ENCODE results near the gene CEP44. TPM values are rescaled to one million over a fixed set of nuclear protein-coding genes. Genes with fewer than 3 reads are reported as not detected.
"Not testable (repeated sequence)": the region's sequence is repeated elsewhere in the genome, so short reads cannot be mapped to it uniquely, and the experiment has no call there.

Gene CEP44
- total RNA-seq, 1 experiment from 2014 or later: 16.5 TPM

GRCh38 chr4:174320494-174321199, 36.9 kb downstream of the CEP44 start:
- no peak for DNase-seq (ENCODE audit: low spot score)

GRCh38 chr4:174324236-174324635, 40.5 kb downstream of the CEP44 start:
- DNase-seq (ENCODE audit: low spot score): no peak

GRCh38 chr4:174324725-174325124, 41.0 kb downstream of the CEP44 start:
- DNase-seq (ENCODE audit: low spot score): peak; percentile 2

DNA sequence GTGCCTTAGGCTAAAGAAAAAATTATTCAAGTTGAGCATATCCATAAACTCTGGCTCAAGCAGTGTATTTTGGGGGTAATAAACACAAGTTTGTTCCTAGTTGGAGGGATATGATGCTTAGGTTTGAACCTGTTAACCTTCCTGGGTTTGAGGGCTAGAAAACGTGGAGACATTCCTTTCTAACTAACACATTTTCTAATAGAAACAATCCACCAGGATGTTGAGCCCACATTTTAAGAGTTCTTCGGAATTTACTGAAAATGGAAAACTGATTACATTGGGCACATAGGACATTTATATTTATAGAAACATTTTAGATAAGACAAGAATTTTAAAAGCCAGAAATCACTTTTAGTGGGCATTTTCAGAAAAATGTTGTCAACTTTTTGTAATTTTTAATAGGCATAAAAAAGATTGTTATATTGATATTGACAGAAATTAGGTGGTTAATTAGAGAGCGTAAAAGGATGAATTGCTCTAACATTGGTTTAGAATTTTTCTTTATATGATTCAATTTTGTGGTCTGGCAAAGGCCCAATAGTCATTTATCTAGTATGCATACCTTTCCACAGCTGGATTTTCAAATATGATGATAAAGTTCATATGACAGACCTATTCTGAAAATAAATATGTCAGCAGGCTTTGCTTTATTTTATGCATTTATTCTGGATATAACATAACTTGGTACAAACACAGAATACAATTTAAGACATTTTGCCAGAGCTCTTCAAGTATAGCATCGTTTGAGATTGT, 49.2 kb downstream of the CEP44 start:
- no peak for DNase-seq (ENCODE audit: low spot score)

DNA sequence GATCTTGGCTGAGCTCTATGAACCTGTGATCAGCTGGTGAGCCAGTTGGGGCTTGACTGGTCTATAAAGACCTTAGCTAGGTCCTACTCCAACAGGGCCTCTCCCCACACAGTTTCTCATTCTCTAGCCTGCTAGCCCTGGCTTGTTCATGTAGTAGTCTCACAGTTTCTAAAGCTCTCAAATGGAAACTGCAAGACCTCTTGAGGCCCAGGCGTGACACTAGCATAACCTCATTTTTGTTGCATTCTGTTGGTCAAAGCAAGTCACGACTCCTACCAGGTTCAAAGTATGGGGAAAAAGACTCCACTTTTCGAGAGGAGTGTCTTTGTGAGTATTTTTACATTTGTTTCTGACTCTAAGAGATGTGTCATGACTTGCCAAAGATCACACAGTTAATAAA, 50.9 kb downstream of the CEP44 start:
- no peak for DNase-seq (ENCODE audit: low spot score)

DNA sequence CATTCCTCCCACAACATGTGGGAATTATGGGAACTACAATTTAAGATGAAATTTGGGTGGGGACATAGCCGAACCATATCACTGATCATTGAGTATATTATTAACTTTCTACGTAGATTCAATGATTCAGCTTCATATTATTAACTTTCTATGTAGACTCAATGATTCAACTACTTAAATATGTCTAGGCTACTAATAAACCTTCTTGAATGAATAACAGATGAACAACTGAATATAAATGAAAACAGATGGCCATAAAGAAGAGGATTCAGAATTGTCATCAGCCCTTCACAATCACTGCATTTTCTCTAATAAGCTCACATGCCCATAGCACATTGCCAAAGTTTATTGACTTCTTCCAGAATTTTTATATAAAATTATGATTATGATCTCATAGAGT, 57.0 kb downstream of the CEP44 start:
- DNase-seq (ENCODE audit: low spot score): no peak

DNA sequence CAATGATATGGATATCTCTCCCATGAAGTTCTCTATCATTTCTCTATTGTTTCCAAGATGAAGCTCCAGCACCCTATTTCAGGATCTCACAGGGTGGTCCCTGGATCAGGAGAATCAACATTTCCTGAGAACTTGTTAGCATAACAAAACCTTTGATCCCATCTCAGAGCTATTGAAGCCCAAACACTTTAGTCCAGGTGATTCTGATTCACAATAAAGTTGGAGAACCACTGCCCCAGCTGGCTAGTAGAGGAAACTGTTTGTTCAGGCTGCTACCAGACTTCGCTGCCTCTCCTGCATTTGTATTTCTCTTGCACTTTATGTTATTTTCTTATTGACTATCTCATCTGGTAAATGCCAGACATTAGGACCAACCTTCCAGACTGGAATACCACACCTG, 65.4 kb downstream of the CEP44 start:
- DNase-seq (ENCODE audit: low spot score): no peak

DNA sequence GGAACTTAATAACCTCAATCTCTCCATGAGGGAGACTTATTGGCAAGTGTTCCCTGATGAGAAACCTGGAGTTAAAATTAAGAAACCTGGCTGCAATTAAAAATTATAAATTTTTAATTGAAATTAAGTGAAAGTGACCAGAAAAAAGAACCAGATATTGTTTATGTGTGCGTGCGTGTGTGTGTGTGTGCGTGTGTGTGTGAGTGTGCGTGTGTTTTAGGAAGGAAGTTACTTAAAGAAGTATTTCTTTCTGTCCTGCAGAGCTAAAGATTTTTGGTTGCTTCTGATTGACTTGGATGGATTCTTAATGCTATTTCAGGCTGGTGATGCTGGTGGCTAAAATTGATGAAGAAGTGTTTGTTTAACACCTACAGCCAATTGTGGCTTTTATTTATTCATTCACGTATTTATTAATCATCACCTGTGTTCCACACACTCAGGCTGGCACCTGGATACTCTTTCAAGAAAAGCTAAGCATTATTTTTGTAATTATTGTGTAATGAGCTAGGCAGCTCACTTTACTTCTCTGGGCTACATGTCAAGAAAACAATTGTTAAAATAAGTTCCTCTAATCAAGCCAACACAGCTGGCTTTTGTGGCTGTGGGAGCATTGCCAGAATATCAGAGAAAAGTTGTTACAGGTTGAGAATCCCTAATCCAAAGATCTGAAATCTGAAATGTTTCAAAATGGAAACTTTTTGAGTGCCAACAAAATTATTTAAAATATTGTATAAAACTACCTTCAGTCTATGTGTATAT, 68.5 kb downstream of the CEP44 start:
- no peak for DNase-seq (ENCODE audit: low spot score)

DNA sequence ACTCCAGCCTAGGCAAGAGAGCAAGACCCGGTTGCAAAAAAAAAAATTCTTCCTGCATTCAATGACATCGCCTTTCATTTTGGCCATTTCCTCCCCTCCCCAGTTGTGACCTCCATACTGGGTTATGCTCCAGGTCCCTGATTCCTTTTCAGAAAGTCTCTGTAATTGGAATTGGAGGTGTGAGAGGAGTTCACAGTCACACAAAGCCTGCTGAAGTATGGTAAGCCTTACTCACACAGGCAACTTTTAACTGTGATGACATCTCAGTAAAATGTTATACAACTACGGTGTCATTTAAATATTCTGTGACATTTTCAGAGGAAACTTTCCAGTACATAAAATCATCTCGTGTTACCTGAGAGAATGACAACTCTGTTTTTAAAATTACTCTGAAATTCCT, 73.6 kb downstream of the CEP44 start:
- no peak for DNase-seq (ENCODE audit: low spot score)

DNA sequence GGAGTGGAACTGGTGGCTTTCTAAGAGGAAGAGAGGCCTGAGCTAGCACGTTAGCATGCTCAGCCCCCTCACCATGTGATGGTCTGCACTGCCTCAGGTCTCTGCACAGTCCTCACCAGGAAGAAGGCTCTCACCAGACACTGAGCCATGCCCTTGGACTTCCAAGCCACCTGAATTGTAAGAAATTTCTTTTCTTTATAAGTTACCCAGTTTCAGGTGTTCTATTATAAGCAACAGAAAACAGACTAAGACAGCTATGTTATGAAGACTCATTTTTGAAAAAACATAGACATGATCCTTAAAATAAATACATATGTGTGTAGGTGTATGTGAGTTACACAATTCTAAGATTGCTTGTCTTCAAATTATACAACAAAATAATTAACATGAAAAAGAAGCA, 74.7 kb downstream of the CEP44 start:
- no peak for DNase-seq (ENCODE audit: low spot score)

DNA sequence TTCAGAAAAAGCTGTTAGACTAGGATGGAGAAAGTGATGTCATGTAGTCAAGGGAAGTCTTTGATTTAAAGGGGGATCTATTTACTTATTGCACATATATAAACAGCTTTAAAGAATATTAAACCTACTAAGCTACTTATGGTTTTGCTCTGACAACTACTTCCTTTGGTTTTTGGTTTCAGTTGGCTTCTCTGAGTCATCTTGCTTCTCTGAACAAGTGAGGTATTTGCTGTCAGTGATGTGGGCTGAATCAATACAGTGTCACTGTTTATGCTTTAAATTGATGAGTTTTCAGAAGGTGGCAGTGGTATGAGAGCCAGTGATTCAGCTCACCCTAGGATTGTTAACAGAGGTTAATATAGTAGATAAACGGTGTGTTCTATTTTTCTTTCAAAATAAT, 75.1 kb downstream of the CEP44 start:
- DNase-seq (ENCODE audit: low spot score): peak; percentile 10

- no peak for DNase-seq (ENCODE audit: low spot score)
These were observed 78.6 kb downstream of the CEP44 start for GRCh38 chr4:174362340-174362739.

GRCh38 chr4:174363782-174364181, 80.1 kb downstream of the CEP44 start:
- DNase-seq (ENCODE audit: low spot score): not testable (repeated sequence)

DNA sequence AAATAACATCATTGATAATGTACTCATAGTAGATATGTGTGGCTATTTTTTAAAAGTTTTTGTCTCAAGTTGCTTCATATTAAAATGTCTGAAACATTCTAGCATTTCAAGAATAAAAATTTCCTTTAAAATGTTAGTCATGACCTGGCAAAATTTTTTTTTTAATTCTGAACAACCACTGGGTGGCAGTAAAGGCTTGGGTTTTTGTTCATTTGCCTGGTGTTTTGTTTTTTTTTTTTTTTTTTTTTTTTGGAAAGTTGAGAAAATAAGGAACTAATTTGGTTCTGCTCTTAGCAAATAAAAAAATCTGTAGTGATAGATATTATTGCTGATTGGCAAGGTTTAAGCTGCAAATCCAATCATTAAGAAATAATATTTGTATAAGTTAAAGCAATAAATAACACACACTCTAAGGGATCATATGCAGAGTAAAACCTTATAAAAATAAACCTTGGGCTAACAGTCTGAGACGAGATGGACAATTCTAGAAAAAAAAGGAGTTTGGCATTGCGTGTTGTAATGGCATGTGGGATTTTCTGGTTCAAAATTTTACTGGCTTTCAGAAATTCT, 81.4 kb downstream of the CEP44 start:
- no peak for DNase-seq (ENCODE audit: low spot score)

- DNase-seq (ENCODE audit: low spot score): no peak
These were observed 86.3 kb downstream of the CEP44 start for GRCh38 chr4:174369985-174370384.

- DNase-seq (ENCODE audit: low spot score): no peak
These were observed 90.1 kb downstream of the CEP44 start for GRCh38 chr4:174373821-174374220.

DNA sequence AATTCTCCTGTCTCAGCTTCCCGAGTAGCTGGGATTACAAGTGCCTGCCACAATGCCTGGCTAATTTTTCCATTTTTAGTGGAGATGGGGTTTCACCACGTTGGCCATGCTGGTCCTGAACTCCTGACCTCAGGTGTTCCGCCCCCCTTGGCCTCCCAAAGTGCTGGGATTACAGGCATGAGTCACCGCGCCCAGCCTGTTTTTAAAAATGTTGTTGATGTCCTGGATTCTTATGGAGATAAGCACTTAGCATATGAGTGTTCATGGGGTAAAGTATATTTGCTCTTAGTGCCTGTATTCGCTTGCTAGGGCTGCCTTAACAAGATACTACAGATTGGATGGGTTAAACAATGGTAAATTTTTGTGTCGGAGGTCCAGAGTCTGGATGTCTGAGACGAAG, 91.7 kb downstream of the CEP44 start:
- no peak for DNase-seq (ENCODE audit: low spot score)

DNA sequence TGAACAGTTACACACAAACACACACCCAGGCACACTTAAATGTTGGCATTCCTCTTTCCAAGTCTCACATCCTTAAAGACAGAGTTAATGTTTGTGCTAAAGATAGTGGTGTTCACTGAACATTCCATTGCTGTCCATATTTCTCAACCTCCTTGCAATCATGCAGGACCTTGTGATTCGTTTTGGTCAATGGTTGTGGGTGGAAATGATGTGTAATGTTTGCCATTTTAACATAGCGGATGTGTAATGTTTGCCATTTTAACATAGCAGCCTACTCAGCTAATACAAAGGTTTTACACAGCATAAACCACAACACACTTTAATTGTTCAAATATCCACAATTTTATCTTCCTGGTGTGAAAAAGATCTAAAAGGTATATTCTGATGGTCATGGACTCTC, 93.9 kb downstream of the CEP44 start:
- DNase-seq (ENCODE audit: low spot score): no peak

GRCh38 chr4:174378951-174379350, 95.2 kb downstream of the CEP44 start:
- DNase-seq (ENCODE audit: low spot score): no peak

GRCh38 chr4:174380206-174380605, 96.5 kb downstream of the CEP44 start:
- DNase-seq (ENCODE audit: low spot score): not testable (repeated sequence)

GRCh38 chr4:174380699-174381439, 97.2 kb downstream of the CEP44 start:
- no peak for DNase-seq (ENCODE audit: low spot score)

GRCh38 chr4:174381440-174381800, 97.7 kb downstream of the CEP44 start:
- no peak for DNase-seq (ENCODE audit: low spot score)

Data from H4 (cell line).